HCT116 (cell line): ENCODE data around the gene GNB1L. TPM values are rescaled to one million over a fixed set of nuclear protein-coding genes. Genes with fewer than 3 reads are reported as not detected.

ENCODE experiments used
- ATAC-seq: fragments of 200-7000 bp; cut with Tn5 transposase; 2 replicates; pipeline ENCODE4 v1.9.1; 2020; ENCODE audit warnings: mild to moderate bottlenecking, moderate library complexity
- BruUV-seq: library from RNA; stranded (reverse); fragments of 400-500 nt; replicated peaks from 2 replicates; lab custom pipeline; 2021; lab: Mats Ljungman, UMichigan
- CTCF ChIA-PET: fragments of 300-600 bp; sonication (Branson Sonifier 250); formaldehyde crosslinking; loops from one replicate; lab custom pipeline; 2021; ENCODE audit warnings: antibody characterized with exemption; lab: Charles Lee
- POLR2A ChIA-PET: fragments of 300-600, 350-600 bp; sonication (Branson Sonifier 250); formaldehyde crosslinking; loops from one replicate; lab custom pipeline; 2021; ENCODE audit warnings: antibody characterized with exemption; lab: Charles Lee
- RAD21 ChIA-PET, 2 experiments: fragments of 300-600 bp; sonication (Branson Sonifier 250); formaldehyde crosslinking; loops; one replicate each; lab custom pipeline; 2023; ENCODE audit warnings: low total read pairs in 2 of 2; ENCODE audit not compliant: uncharacterized antibody in 2 of 2, unreplicated experiment in 2 of 2, low non-redundant PET in 1 of 2; lab: Charles Lee
- DNase-seq: peaks from one replicate; pipeline ENCODE4 v3.0.0-alpha.2; 2010; ENCODE audit warnings: low read depth, low spot score
- H2AFZ ChIP-seq: fragments of 200-600 bp; shearing (Covaris generic), sonication (generic); 2 replicates; pipeline ENCODE4 v1.6.1; 2017; ENCODE audit warnings: low read depth, mixed run types, mixed read lengths, antibody characterized with exemption, low read length; ENCODE audit not compliant: poor library complexity, severe bottlenecking
- H3K27ac ChIP-seq: 2 replicates; pipeline ENCODE4 v1.5.1; 2012; ENCODE audit warnings: low read depth, low read length
- H3K27me3 ChIP-seq: fragments of 200-600 bp; sonication (generic); 2 replicates; pipeline ENCODE4 v1.6.1; 2016; ENCODE audit warnings: mixed run types, low read length, mixed read lengths; ENCODE audit not compliant: insufficient read depth
- H3K36me3 ChIP-seq, 2 experiments: fragments of 200-500 bp in 1 of 2; fragments of 200-600 bp in 1 of 2; sonication (Bioruptor generic) in 1 of 2; sonication (generic) in 1 of 2; 2 replicates each; pipeline versions ENCODE4 v1.5.1 to v1.6.1; 2014 to 2016; ENCODE audit warnings: low read length in 2 of 2, inconsistent platforms in 1 of 2, mixed read lengths in 1 of 2, mixed run types in 1 of 2; ENCODE audit not compliant: insufficient read depth in 2 of 2, control insufficient read depth in 1 of 2
- H3K4me1 ChIP-seq, 2 experiments: fragments of 200-600 bp in 1 of 2; sonication (generic) in 1 of 2; 2 replicates each; pipeline versions ENCODE4 v1.5.1 to v1.6.1; 2012 to 2017; ENCODE audit warnings: low read length in 2 of 2, inconsistent platforms in 1 of 2, mild to moderate bottlenecking in 1 of 2, mixed read lengths in 1 of 2, mixed run types in 1 of 2, moderate library complexity in 1 of 2; ENCODE audit not compliant: insufficient read depth in 2 of 2, control insufficient read depth in 1 of 2
- H3K4me2 ChIP-seq: fragments of 200-600 bp; sonication (generic); 2 replicates; pipeline ENCODE4 v1.6.1; 2017; ENCODE audit warnings: mixed run types, low read length, mixed read lengths
- H3K4me3 ChIP-seq, 2 experiments: fragments of 200-600 bp in 1 of 2; sonication (generic) in 1 of 2; replicated peaks in 1 of 2; 2 replicates each; pipeline ENCODE4 v1.5.1; 2011 to 2016; ENCODE audit warnings: low read length in 2 of 2, control low read depth in 1 of 2, low read depth in 1 of 2, mild to moderate bottlenecking in 1 of 2, mixed read lengths in 1 of 2, mixed run types in 1 of 2
- H3K79me2 ChIP-seq: fragments of 200-600 bp; sonication (generic); 2 replicates; pipeline ENCODE4 v1.6.1; 2017; ENCODE audit warnings: mild to moderate bottlenecking, mixed run types, low read length, moderate library complexity, mixed read lengths; ENCODE audit not compliant: insufficient read depth
- H3K9ac ChIP-seq: fragments of 200-600 bp; sonication (generic); 2 replicates; pipeline ENCODE4 v1.6.1; 2016; ENCODE audit warnings: low read length, mixed read lengths
- H3K9me2 ChIP-seq: fragments of 200-600 bp; sonication (generic), shearing (Covaris generic); 2 replicates; pipeline ENCODE4 v1.6.1; 2017; ENCODE audit warnings: mixed run types, mild to moderate bottlenecking, moderate library complexity; ENCODE audit not compliant: insufficient read depth
- H3K9me3 ChIP-seq, 2 experiments: fragments of 200-500 bp in 1 of 2; fragments of 200-600 bp in 1 of 2; sonication (Bioruptor generic) in 1 of 2; sonication (generic) in 1 of 2; 2 replicates each; pipeline ENCODE4 v1.6.1; 2014 to 2017; ENCODE audit warnings: low read length in 2 of 2, mixed read lengths in 2 of 2, inconsistent platforms in 1 of 2, low read depth in 1 of 2, mild to moderate bottlenecking in 1 of 2, mixed run types in 1 of 2, moderate library complexity in 1 of 2; ENCODE audit not compliant: control insufficient read depth in 1 of 2, insufficient read depth in 1 of 2
- H4K20me1 ChIP-seq: fragments of 200-600 bp; sonication (generic), shearing (Covaris generic); 2 replicates; pipeline ENCODE4 v1.6.1; 2017; ENCODE audit warnings: mixed run types, mild to moderate bottlenecking, moderate library complexity; ENCODE audit not compliant: insufficient read depth
- CEBPB ChIP-seq: IDR thresholded peaks from 2 replicates; pipeline ENCODE4 v1.6.1; 2012; ENCODE audit warnings: low read depth
- EGR1 ChIP-seq: IDR thresholded peaks from 2 replicates; pipeline ENCODE4 v1.6.1; 2012; ENCODE audit warnings: low read depth
- EZH2 ChIP-seq: fragments of 200-600 bp; sonication (generic); IDR thresholded peaks from 2 replicates; pipeline ENCODE4 v1.6.1; 2017; ENCODE audit warnings: antibody characterized with exemption, mixed run types
- JUND ChIP-seq: IDR thresholded peaks from 2 replicates; pipeline ENCODE4 v1.6.1; 2012
- MAX ChIP-seq: IDR thresholded peaks from 2 replicates; pipeline ENCODE4 v1.6.1; 2012
- RAD21 ChIP-seq: IDR thresholded peaks from 2 replicates; pipeline ENCODE4 v1.6.1; 2012; ENCODE audit warnings: low read depth, mild to moderate bottlenecking
- SIN3A ChIP-seq: IDR thresholded peaks from 2 replicates; pipeline ENCODE4 v1.6.1; 2012; ENCODE audit warnings: low read depth
- SP1 ChIP-seq: IDR thresholded peaks from 2 replicates; pipeline ENCODE4 v1.6.1; 2012; ENCODE audit warnings: low read depth
- SRF ChIP-seq: IDR thresholded peaks from 2 replicates; pipeline ENCODE4 v1.6.1; 2012; ENCODE audit warnings: low read depth
- YY1 ChIP-seq: IDR thresholded peaks from 2 replicates; pipeline ENCODE4 v1.6.1; 2011; ENCODE audit warnings: low read length, low read depth, moderate library complexity, mild to moderate bottlenecking; ENCODE audit not compliant: insufficient replicate concordance; ENCODE audit errors: extremely low read depth
- ZFX ChIP-seq: fragments of 450-650 bp; IDR thresholded peaks from 2 replicates; pipeline ENCODE4 v1.6.1; 2017
- ZNF274 ChIP-seq: fragments of 200-500 bp; sonication (Bioruptor generic); IDR thresholded peaks from 2 replicates; pipeline ENCODE4 v1.6.1; 2014; ENCODE audit warnings: mild to moderate bottlenecking, low read depth, low read length, inconsistent platforms
- intact Hi-C: fragments of 100-400 bp; cut with micrococcal nuclease; formaldehyde crosslinking; loops from 2 replicates; pipeline ENCODE4 v1.10.0; 2022
- total RNA-seq: library from RNA; stranded (reverse); gene quantifications from one replicate; pipeline ENCODE4 v1.2.1, GENCODE V29; 2021; ENCODE audit not compliant: unreplicated experiment

GNB1L gene
- total RNA-seq, 1 experiment from 2014 or later, result 12.1 TPM

GRCh38 chr22:19789406-19789805 lies 65.3 kb downstream of the GNB1L start (continued):
- no peak for TF ChIP-seq SRF
- TF ChIP-seq EZH2, result no peak

GRCh38 chr22:19788661-19789225 lies 65.9 kb downstream of the GNB1L start:
- no peak overlapping the region for H2AFZ ChIP-seq
- H4K20me1 ChIP-seq, result no peaks in the 10 kb centered on the region
- BruUV-seq, result no TSS peak
- no peaks in the 10 kb centered on the region for H3K79me2 ChIP-seq
- CTCF ChIA-PET, result no interaction called here
- H3K9ac ChIP-seq, result no peak overlapping the region
- H3K4me1 ChIP-seq, result no peaks in the 10 kb centered on the region
- no peak for DNase-seq
- H3K9me3 ChIP-seq, result peaks cover 0 to 5% of the 10 kb centered on the region in 2 experiments; a peak in 1 of 4 replicates
- H3K36me3 ChIP-seq, result peaks cover 0 to 8% of the 10 kb centered on the region in 2 experiments; a peak in 1 of 4 replicates
- intact Hi-C loops, result no loop called here
- H3K27me3 ChIP-seq, result no peaks in the 10 kb centered on the region
- TF ChIP-seq JUND (no peak), CEBPB (no peak), EZH2 (no peak), RAD21 (no peak), MAX (no peak), ZNF274 (no peak), ZFX (no peak), SIN3A (no peak), EGR1 (no peak), SP1 (no peak), YY1 (no peak)
- TF ChIP-seq, all 23 proteins: peak for 0
- no peak overlapping the region for H3K4me2 ChIP-seq
- ChIA-PET POLR2A (no interaction called here), RAD21 (no interaction called here)
- no peaks in the 10 kb centered on the region for H3K9me2 ChIP-seq
- no peak for ATAC-seq
- no peak overlapping the region for H3K4me3 ChIP-seq
- H3K27ac ChIP-seq, result no peak overlapping the region
